ENCODE measurements around the gene TAF10. TPM values are rescaled to one million over a fixed set of nuclear protein-coding genes. Genes with fewer than 3 reads are reported as not detected.

Gene TAF10
- total RNA-seq, 1 donor from 2014 or later = 113 TPM

DNA sequence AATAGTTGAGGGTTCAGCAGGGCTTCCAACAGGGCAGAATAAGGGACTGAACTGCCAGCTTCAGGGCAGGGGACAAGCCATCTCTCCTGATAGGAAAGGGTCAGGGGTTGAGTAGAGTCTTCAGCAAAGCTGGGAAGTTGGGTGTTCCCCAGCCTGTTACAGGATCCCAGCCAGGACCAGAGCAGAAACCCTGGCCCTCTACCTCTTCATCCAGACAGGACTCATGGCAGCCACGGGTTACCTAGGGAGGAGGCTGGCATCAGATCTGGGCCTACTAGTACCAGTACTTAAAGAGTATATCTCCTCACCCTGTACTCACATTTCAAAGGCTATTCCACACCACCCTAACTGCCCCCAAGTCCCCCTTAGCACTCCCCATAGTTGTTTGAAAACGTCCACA is 2.4 kb upstream of the TAF10 start:
- H3K79me2 ChIP-seq (ENCODE audit: insufficient read depth, low read length) = peaks cover 42% of the 10 kb centered on the region

DNA sequence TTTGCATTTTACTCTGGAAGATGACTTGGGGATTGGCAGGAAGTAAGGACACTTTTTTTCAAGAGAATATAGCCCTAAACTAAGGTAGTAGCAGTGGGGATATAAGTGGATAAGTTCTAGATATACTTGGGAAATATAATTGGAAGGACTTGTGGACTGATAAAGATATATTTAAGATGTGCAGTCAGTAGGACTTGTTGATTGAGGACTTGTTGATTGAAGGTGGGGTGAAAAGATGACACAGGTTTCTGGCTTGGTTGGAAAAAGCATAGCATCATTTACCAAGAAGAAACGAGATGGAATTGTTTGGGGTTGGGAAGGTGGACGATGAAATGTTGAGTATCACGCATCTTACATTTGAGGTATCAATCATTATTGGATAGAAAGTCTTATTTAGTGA is 1.5 kb upstream of the TAF10 start:
- TF ChIP-seq, protein P1, sequence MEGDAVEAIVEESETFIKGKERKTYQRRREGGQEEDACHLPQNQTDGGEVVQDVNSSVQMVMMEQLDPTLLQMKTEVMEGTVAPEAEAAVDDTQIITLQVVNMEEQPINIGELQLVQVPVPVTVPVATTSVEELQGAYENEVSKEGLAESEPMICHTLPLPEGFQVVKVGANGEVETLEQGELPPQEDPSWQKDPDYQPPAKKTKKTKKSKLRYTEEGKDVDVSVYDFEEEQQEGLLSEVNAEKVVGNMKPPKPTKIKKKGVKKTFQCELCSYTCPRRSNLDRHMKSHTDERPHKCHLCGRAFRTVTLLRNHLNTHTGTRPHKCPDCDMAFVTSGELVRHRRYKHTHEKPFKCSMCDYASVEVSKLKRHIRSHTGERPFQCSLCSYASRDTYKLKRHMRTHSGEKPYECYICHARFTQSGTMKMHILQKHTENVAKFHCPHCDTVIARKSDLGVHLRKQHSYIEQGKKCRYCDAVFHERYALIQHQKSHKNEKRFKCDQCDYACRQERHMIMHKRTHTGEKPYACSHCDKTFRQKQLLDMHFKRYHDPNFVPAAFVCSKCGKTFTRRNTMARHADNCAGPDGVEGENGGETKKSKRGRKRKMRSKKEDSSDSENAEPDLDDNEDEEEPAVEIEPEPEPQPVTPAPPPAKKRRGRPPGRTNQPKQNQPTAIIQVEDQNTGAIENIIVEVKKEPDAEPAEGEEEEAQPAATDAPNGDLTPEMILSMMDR (IDR thresholded peaks at IDR 0.05; ENCODE audit: insufficient read depth, low read depth, low read length) = no peak
- TF ChIP-seq EZH2 (IDR thresholded peaks at IDR 0.05; ENCODE audit: insufficient read depth, low read length) = no peak
- Histone ChIP-seq H3K79me2 (ENCODE audit: insufficient read depth, low read length) (peaks cover 44% of the 10 kb centered on the region), H3K9ac (ENCODE audit: low read length) (no peak overlapping the region), H3K4me1 (ENCODE audit: insufficient read depth, low read length) (peaks cover 52% of the 10 kb centered on the region), H2AFZ (ENCODE audit: low read depth, low read length) (no peak overlapping the region), H3K36me3 (ENCODE audit: insufficient read depth, low read length) (peaks cover 25% of the 10 kb centered on the region), H4K20me1 (ENCODE audit: insufficient read depth, low read length) (peaks cover 13% of the 10 kb centered on the region), H3K4me2 (ENCODE audit: low read length) (peak overlapping the region; percentile 89), H3K9me3 (ENCODE audit: insufficient read depth, low read depth, low read length) (no peaks in the 10 kb centered on the region), H3K4me3 (ENCODE audit: insufficient read depth, low read depth, low read length) (no peak overlapping the region), H3K27ac (ENCODE audit: low read depth, low read length) (no peak overlapping the region), H3K27me3 (ENCODE audit: insufficient read depth, low read length) (no peaks in the 10 kb centered on the region)
- Mint-ChIP-seq H3K4me1 (ENCODE audit: low read depth, unreplicated experiment) (peaks cover 29% of the 10 kb centered on the region), H3K36me3 (ENCODE audit: low read depth, unreplicated experiment) (peaks cover 27% of the 10 kb centered on the region), H3K27me3 (ENCODE audit: low read depth, unreplicated experiment) (no peaks in the 10 kb centered on the region), H3K27ac (ENCODE audit: unreplicated experiment) (no peak overlapping the region), H3K9me3 (ENCODE audit: unreplicated experiment) (no peaks in the 10 kb centered on the region), H3K4me3 (ENCODE audit: unreplicated experiment) (no peak overlapping the region)
- DNase-seq (ENCODE audit: low read depth) (no peak), FAIRE-seq (no peak)

More for the DNA sequence above, 2.4 kb upstream of the TAF10 start:
- H3K27ac ChIP-seq (ENCODE audit: low read depth, low read length) = no peak overlapping the region
- peaks cover 13% of the 10 kb centered on the region for H4K20me1 ChIP-seq (ENCODE audit: insufficient read depth, low read length)
- Mint-ChIP-seq H3K36me3 (ENCODE audit: low read depth, unreplicated experiment) (peaks cover 27% of the 10 kb centered on the region), H3K27ac (ENCODE audit: unreplicated experiment) (no peak overlapping the region), H3K4me3 (ENCODE audit: unreplicated experiment) (no peak overlapping the region), H3K4me1 (ENCODE audit: low read depth, unreplicated experiment) (peaks cover 22% of the 10 kb centered on the region), H3K27me3 (ENCODE audit: low read depth, unreplicated experiment) (no peaks in the 10 kb centered on the region), H3K9me3 (ENCODE audit: unreplicated experiment) (no peaks in the 10 kb centered on the region)
- TF ChIP-seq, protein P1 (IDR thresholded peaks at IDR 0.05; ENCODE audit: insufficient read depth, low read depth, low read length) = no peak
- no peak for TF ChIP-seq EZH2 (IDR thresholded peaks at IDR 0.05; ENCODE audit: insufficient read depth, low read length)
- no peak overlapping the region for H3K4me3 ChIP-seq (ENCODE audit: insufficient read depth, low read depth, low read length)
- H3K9ac ChIP-seq (ENCODE audit: low read length) = no peak overlapping the region
- H3K27me3 ChIP-seq (ENCODE audit: insufficient read depth, low read length) = no peaks in the 10 kb centered on the region
- H3K4me1 ChIP-seq (ENCODE audit: insufficient read depth, low read length) = peaks cover 55% of the 10 kb centered on the region
- FAIRE-seq (no peak), DNase-seq (ENCODE audit: low read depth) (no peak)
- no peak overlapping the region for H3K4me2 ChIP-seq (ENCODE audit: low read length)
- peaks cover 16% of the 10 kb centered on the region for H3K36me3 ChIP-seq (ENCODE audit: insufficient read depth, low read length)
- no peak overlapping the region for H2AFZ ChIP-seq (ENCODE audit: low read depth, low read length)
- H3K9me3 ChIP-seq (ENCODE audit: insufficient read depth, low read depth, low read length) = no peaks in the 10 kb centered on the region

- Histone ChIP-seq H3K36me3 (ENCODE audit: insufficient read depth, low read length) (peaks cover 38% of the 10 kb centered on the region), H2AFZ (ENCODE audit: low read depth, low read length) (no peak overlapping the region), H3K27me3 (ENCODE audit: insufficient read depth, low read length) (no peaks in the 10 kb centered on the region), H3K9me3 (ENCODE audit: insufficient read depth, low read depth, low read length) (no peaks in the 10 kb centered on the region), H4K20me1 (ENCODE audit: insufficient read depth, low read length) (peaks cover 13% of the 10 kb centered on the region), H3K79me2 (ENCODE audit: insufficient read depth, low read length) (peaks cover 51% of the 10 kb centered on the region), H3K9ac (ENCODE audit: low read length) (peak overlapping the region; percentile 84), H3K4me1 (ENCODE audit: insufficient read depth, low read length) (peaks cover 52% of the 10 kb centered on the region), H3K27ac (ENCODE audit: low read depth, low read length) (peak overlapping the region; percentile 84), H3K4me2 (ENCODE audit: low read length) (peak overlapping the region; percentile 89), H3K4me3 (ENCODE audit: insufficient read depth, low read depth, low read length) (peak overlapping the region; percentile 70)
- H3K27ac Mint-ChIP-seq (ENCODE audit: unreplicated experiment) = no peak overlapping the region
- H3K4me1 Mint-ChIP-seq (ENCODE audit: low read depth, unreplicated experiment) = peaks cover 39% of the 10 kb centered on the region
- no peak for DNase-seq (ENCODE audit: low read depth)
- peak overlapping the region; percentile 90 for H3K4me3 Mint-ChIP-seq (ENCODE audit: unreplicated experiment)
- TF ChIP-seq EZH2 (IDR thresholded peaks at IDR 0.05; ENCODE audit: insufficient read depth, low read length) = no peak
- TF ChIP-seq, protein P1 (IDR thresholded peaks at IDR 0.05; ENCODE audit: insufficient read depth, low read depth, low read length) = no peak
- no peak for FAIRE-seq
- H3K36me3 Mint-ChIP-seq (ENCODE audit: low read depth, unreplicated experiment) = peaks cover 33% of the 10 kb centered on the region
- H3K27me3 Mint-ChIP-seq (ENCODE audit: low read depth, unreplicated experiment) = no peaks in the 10 kb centered on the region
- no peaks in the 10 kb centered on the region for H3K9me3 Mint-ChIP-seq (ENCODE audit: unreplicated experiment)
Measured at GRCh38 chr11:6611963-6612212, 128 bp downstream of the TAF10 start.
